SK-N-SH treated with all-trans-retinoic acid at 6 μM for 48 hours (cell line): ENCODE results near the gene ZNF771.

Experiments
- ATAC-seq: fragments of 200-7000 bp; cut with Tn5 transposase; 3 replicates; pipeline ENCODE4 v1.9.1; 2020; ENCODE audit warnings: mild to moderate bottlenecking, moderate library complexity
- ARNTL ChIP-seq: fragments of 450-650 bp; formaldehyde crosslinking; IDR thresholded peaks from 2 replicates; pipeline ENCODE4 v1.5.0; 2020; ENCODE audit warnings: low read depth, mild to moderate bottlenecking, moderate library complexity, borderline replicate concordance
- BACH2 ChIP-seq: fragments of 250-450 bp; sonication (Bioruptor Pico); IDR thresholded peaks from 2 replicates; pipeline ENCODE4 v1.9.0; 2021; ENCODE audit warnings: mild to moderate bottlenecking, borderline replicate concordance
- CSDC2 ChIP-seq: fragments of 250-450 bp; sonication (Bioruptor Pico); IDR thresholded peaks from 2 replicates; pipeline ENCODE4 v1.5.0; 2020; ENCODE audit warnings: mild to moderate bottlenecking, moderate library complexity
- ESRRG ChIP-seq: fragments of 250-450 bp; sonication (Bioruptor Pico); IDR thresholded peaks from 2 replicates; pipeline ENCODE4 v1.6.1; 2021; ENCODE audit warnings: mild to moderate bottlenecking
- GLIS3 ChIP-seq: fragments of 250-450 bp; sonication (Bioruptor Pico); IDR thresholded peaks from 2 replicates; pipeline ENCODE4 v1.5.0; 2020; ENCODE audit warnings: mild to moderate bottlenecking, moderate library complexity
- ISL1 ChIP-seq: fragments of 250-450 bp; sonication (Bioruptor Pico); IDR thresholded peaks from 2 replicates; pipeline ENCODE4 v2.1.2; 2022; ENCODE audit warnings: mild to moderate bottlenecking, moderate library complexity
- OSR1 ChIP-seq: fragments of 250-450 bp; sonication (Bioruptor Pico); IDR thresholded peaks from 2 replicates; pipeline ENCODE4 v1.8.0; 2022; ENCODE audit warnings: moderate library complexity, mild to moderate bottlenecking, inconsistent platforms
- PPARA ChIP-seq: fragments of 250-450 bp; sonication (Bioruptor Pico); IDR thresholded peaks from 2 replicates; pipeline ENCODE4 v1.5.0; 2020; ENCODE audit warnings: mild to moderate bottlenecking, borderline replicate concordance
- RARB ChIP-seq: fragments of 250-450 bp; sonication (Bioruptor Pico); IDR thresholded peaks from 2 replicates; pipeline ENCODE4 v1.8.0; 2021; ENCODE audit warnings: mild to moderate bottlenecking, moderate library complexity
- SNAI2 ChIP-seq: fragments of 250-450 bp; sonication (Bioruptor Pico); IDR thresholded peaks from 2 replicates; pipeline ENCODE4 v1.5.0; 2020; ENCODE audit warnings: mild to moderate bottlenecking, moderate library complexity
- TCF4 ChIP-seq: fragments of 250-450 bp; sonication (Bioruptor Pico); IDR thresholded peaks from 2 replicates; pipeline ENCODE4 v1.8.0; 2021; ENCODE audit warnings: mild to moderate bottlenecking, moderate library complexity, borderline replicate concordance
- TOX ChIP-seq: fragments of 250-450 bp; sonication (Bioruptor Pico); IDR thresholded peaks from 2 replicates; pipeline ENCODE4 v1.8.0; 2021; ENCODE audit warnings: mild to moderate bottlenecking, moderate library complexity, borderline replicate concordance
- ZC3H10 ChIP-seq: fragments of 250-450 bp; sonication (Bioruptor Pico); IDR thresholded peaks from 2 replicates; pipeline ENCODE4 v1.5.1; 2021; ENCODE audit warnings: mild to moderate bottlenecking, moderate library complexity
- ZFP3 ChIP-seq: fragments of 250-450 bp; sonication (Bioruptor Pico); IDR thresholded peaks from 2 replicates; pipeline ENCODE4 v1.5.0; 2020; ENCODE audit warnings: mild to moderate bottlenecking, moderate library complexity
- ZFP30 ChIP-seq: fragments of 450-650 bp; formaldehyde crosslinking; IDR thresholded peaks from 2 replicates; pipeline ENCODE4 v1.5.0; 2022; ENCODE audit warnings: mild to moderate bottlenecking, moderate library complexity
- ZNF565 ChIP-seq: fragments of 450-650 bp; formaldehyde crosslinking; conservative IDR thresholded peaks from 2 replicates; pipeline ENCODE4 v1.5.0; 2020; ENCODE audit warnings: low read depth, mild to moderate bottlenecking, moderate library complexity
- ZNF70 ChIP-seq: fragments of 450-650 bp; formaldehyde crosslinking; IDR thresholded peaks from 2 replicates; pipeline ENCODE4 v1.5.0; 2020; ENCODE audit warnings: mild to moderate bottlenecking, moderate library complexity
- ZNF8 ChIP-seq: fragments of 450-650 bp; formaldehyde crosslinking; IDR thresholded peaks from 2 replicates; pipeline ENCODE4 v1.5.0; 2020; ENCODE audit warnings: mild to moderate bottlenecking, moderate library complexity
- TF ChIP-seq, protein P1 (sequence below): fragments of 250-450 bp; sonication (Bioruptor Pico); IDR thresholded peaks from 2 replicates; pipeline ENCODE4 v1.5.1; 2021; ENCODE audit warnings: mild to moderate bottlenecking, moderate library complexity
- TF ChIP-seq, protein P2 (sequence below): fragments of 250-450 bp; sonication (Bioruptor Pico); IDR thresholded peaks from 2 replicates; pipeline ENCODE4 v1.5.0; 2020; ENCODE audit warnings: mild to moderate bottlenecking, moderate library complexity
- TF ChIP-seq, protein P3 (sequence below): fragments of 250-450 bp; sonication (Bioruptor Pico); IDR thresholded peaks from 2 replicates; pipeline ENCODE4 v1.8.0; 2021; ENCODE audit warnings: low read depth, mild to moderate bottlenecking, moderate library complexity, borderline replicate concordance

Gene ZNF771

DNA sequence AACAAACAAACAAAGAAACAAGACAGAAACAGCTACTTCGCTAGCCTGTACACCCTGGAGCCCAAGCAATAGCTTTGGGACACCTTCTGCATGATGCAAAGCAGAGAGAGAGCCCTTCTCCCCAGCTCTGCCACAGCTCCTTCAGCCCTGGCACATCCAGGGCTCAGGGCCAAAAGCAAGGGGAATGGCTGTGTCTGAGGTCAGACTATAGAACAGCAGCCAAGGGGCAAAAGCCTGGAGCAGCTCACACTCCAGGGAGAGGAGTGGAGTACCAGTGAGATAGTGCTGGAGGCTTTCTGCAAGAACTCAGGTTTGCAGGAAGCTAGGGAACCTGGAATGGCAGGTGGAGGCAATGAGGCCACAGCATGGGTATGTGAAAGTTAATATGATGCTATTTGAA is 49.9 kb downstream of the ZNF771 start:
- TF ChIP-seq ARNTL (CRISPR knock-in tag) (no peak), ISL1 (CRISPR knock-in tag) (no peak), GLIS3 (CRISPR knock-in tag) (no peak), SNAI2 (no peak), ZNF8 (CRISPR knock-in tag) (no peak), ZC3H10 (CRISPR knock-in tag) (no peak), ZNF70 (no peak), ZNF565 (no peak), TCF4 (CRISPR knock-in tag) (no peak), CSDC2 (no peak)
- TF ChIP-seq, protein P1, sequence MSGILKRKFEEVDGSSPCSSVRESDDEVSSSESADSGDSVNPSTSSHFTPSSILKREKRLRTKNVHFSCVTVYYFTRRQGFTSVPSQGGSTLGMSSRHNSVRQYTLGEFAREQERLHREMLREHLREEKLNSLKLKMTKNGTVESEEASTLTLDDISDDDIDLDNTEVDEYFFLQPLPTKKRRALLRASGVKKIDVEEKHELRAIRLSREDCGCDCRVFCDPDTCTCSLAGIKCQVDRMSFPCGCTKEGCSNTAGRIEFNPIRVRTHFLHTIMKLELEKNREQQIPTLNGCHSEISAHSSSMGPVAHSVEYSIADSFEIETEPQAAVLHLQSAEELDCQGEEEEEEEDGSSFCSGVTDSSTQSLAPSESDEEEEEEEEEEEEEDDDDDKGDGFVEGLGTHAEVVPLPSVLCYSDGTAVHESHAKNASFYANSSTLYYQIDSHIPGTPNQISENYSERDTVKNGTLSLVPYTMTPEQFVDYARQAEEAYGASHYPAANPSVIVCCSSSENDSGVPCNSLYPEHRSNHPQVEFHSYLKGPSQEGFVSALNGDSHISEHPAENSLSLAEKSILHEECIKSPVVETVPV (CRISPR knock-in tag) = no peak
- ATAC-seq = no peak

DNA sequence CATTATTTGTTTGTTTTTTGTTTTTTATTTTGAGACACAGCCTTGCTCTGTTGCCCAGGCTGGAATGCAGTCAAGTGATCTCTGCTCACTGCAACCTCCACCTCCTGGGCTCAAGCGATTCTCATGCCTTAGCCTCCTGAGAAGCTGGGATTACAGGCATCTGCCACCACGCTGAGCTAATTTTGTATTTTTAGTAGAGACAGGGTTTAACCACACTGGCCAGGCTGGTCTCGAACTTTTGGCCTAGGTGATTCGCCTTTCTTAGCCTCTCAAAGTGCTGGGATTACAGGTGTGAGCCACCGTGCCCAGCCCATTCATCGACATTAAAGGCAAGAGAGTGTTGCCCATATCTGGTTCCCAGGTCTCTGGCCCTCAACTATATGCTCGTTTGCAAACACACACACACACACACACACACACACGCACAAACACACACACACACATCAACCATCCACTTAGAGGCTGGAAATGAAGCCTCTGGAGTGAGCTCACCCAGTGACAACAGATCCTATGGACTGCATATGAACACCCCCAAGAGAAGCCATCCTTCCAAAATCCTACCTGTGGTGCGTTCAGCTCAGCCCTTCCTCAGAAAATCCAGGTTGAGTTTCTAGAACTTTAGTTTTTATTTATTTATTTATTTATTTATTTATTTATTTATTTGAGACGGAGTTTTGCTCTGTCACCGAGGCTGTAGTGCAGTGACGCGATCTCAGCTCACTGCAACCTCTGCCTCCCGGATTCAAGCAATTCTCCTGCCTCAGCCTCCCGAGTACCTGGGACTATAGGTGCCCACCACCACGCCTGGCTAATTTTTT is 50.5 kb downstream of the ZNF771 start:
- TF ChIP-seq ZNF565 = no peak
- no peak for TF ChIP-seq TCF4 (CRISPR knock-in tag)
- no peak for TF ChIP-seq ZFP30 (CRISPR knock-in tag)
- no peak for TF ChIP-seq ESRRG (CRISPR knock-in tag)
- TF ChIP-seq PPARA (CRISPR knock-in tag) = no peak
- no peak for TF ChIP-seq ISL1 (CRISPR knock-in tag)
- TF ChIP-seq, protein P2, sequence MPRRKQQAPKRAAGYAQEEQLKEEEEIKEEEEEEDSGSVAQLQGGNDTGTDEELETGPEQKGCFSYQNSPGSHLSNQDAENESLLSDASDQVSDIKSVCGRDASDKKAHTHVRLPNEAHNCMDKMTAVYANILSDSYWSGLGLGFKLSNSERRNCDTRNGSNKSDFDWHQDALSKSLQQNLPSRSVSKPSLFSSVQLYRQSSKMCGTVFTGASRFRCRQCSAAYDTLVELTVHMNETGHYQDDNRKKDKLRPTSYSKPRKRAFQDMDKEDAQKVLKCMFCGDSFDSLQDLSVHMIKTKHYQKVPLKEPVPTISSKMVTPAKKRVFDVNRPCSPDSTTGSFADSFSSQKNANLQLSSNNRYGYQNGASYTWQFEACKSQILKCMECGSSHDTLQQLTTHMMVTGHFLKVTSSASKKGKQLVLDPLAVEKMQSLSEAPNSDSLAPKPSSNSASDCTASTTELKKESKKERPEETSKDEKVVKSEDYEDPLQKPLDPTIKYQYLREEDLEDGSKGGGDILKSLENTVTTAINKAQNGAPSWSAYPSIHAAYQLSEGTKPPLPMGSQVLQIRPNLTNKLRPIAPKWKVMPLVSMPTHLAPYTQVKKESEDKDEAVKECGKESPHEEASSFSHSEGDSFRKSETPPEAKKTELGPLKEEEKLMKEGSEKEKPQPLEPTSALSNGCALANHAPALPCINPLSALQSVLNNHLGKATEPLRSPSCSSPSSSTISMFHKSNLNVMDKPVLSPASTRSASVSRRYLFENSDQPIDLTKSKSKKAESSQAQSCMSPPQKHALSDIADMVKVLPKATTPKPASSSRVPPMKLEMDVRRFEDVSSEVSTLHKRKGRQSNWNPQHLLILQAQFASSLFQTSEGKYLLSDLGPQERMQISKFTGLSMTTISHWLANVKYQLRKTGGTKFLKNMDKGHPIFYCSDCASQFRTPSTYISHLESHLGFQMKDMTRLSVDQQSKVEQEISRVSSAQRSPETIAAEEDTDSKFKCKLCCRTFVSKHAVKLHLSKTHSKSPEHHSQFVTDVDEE (CRISPR knock-in tag) = no peak
- TF ChIP-seq ARNTL (CRISPR knock-in tag) = no peak
- TF ChIP-seq ZNF8 (CRISPR knock-in tag) = no peak
- TF ChIP-seq ZC3H10 (CRISPR knock-in tag) = no peak
- ATAC-seq = no peak

DNA sequence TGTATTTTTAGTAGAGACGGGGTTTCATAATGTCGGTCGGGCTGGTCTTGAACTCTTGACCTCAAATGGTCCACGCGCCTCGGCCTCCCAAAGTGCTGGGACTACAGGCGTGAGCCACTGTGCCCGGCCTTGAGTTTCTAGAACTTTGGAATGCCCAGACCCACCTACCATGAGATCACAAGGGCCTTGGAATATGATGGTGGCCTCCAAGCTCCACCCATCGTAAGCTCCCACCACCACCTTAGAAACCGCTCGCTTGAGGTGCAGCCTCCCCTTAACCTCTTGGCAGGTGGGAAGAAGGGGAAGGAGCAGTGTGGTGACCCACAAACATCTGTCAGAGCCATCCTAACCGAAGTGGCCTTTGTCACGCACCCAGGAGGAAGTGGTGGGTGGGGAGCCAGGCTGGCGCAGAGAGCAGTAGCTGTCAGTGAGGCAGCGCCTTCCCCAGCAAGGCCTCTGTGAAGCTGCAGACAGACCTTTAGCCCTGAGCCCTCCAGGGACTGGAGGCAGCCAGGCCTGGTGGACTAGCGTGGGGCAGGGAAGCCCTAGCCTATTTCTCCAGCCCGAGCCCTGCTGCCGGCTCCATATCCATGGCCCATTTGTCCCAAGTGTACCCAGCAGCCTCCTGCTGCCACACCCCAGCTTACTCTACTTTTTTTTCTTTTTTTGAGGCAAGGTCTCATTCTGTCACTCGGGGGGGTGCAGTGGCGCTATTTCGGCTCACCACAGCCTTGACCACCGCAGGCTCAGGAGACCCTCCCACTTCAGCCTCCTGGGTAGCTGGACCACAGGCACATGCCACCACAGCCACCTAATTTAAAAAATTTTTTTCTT is 51.4 kb downstream of the ZNF771 start:
- no peak for ATAC-seq
- no peak for TF ChIP-seq ZNF565
- TF ChIP-seq TCF4 (CRISPR knock-in tag) = no peak
- no peak for TF ChIP-seq OSR1 (CRISPR knock-in tag)
- TF ChIP-seq ZNF8 (CRISPR knock-in tag) = no peak
- no peak for TF ChIP-seq BACH2 (CRISPR knock-in tag)
- no peak for TF ChIP-seq ZNF70
- no peak for TF ChIP-seq ZC3H10 (CRISPR knock-in tag)
- TF ChIP-seq, protein P1 (CRISPR knock-in tag) = no peak
- no peak for TF ChIP-seq GLIS3 (CRISPR knock-in tag)
- no peak for TF ChIP-seq RARB (CRISPR knock-in tag)
- no peak for TF ChIP-seq SNAI2
- TF ChIP-seq TOX (CRISPR knock-in tag) = no peak
- no peak for TF ChIP-seq ARNTL (CRISPR knock-in tag)
- TF ChIP-seq ZFP30 (CRISPR knock-in tag) = no peak
- TF ChIP-seq, protein P3, sequence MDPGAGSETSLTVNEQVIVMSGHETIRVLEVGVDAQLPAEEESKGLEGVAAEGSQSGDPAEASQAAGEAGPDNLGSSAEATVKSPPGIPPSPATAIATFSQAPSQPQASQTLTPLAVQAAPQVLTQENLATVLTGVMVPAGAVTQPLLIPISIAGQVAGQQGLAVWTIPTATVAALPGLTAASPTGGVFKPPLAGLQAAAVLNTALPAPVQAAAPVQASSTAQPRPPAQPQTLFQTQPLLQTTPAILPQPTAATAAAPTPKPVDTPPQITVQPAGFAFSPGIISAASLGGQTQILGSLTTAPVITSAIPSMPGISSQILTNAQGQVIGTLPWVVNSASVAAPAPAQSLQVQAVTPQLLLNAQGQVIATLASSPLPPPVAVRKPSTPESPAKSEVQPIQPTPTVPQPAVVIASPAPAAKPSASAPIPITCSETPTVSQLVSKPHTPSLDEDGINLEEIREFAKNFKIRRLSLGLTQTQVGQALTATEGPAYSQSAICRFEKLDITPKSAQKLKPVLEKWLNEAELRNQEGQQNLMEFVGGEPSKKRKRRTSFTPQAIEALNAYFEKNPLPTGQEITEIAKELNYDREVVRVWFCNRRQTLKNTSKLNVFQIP (CRISPR knock-in tag) = no peak
- TF ChIP-seq ZFP3 (CRISPR knock-in tag) = no peak
- TF ChIP-seq, protein P2 (CRISPR knock-in tag) = no peak
- no peak for TF ChIP-seq CSDC2
